IPS-NIHi7 (cell line): ENCODE results near the gene CCDC137.
"Not testable (repeated sequence)": the region's sequence is repeated elsewhere in the genome, so short reads cannot be mapped to it uniquely, and the experiment has no call there.

ENCODE experiments used
- DNase-seq: peaks from one replicate; pipeline ENCODE4 v3.0.0; 2012; ENCODE audit warnings: mixed read lengths; ENCODE audit errors: extremely low spot score

Gene CCDC137

GRCh38 chr17:81666342-81667191, at the start of gene CCDC137, which contains the start of gene OXLD1:
CCDC137 (plus strand) TSS chr17:81666737; CDS start chr17:81666767, 30 bp downstream.
OXLD1 (minus strand) TSS chr17:81666605; CDS start chr17:81666577, 28 bp downstream.
- peak; percentile 98 for DNase-seq

GRCh38 chr17:81616877-81617276, 49.7 kb upstream of the CCDC137 start:
- no peak for DNase-seq

- DNase-seq, result not testable (repeated sequence)
Observed at GRCh38 chr17:81618307-81618706, 48.2 kb upstream of the CCDC137 start.

DNA sequence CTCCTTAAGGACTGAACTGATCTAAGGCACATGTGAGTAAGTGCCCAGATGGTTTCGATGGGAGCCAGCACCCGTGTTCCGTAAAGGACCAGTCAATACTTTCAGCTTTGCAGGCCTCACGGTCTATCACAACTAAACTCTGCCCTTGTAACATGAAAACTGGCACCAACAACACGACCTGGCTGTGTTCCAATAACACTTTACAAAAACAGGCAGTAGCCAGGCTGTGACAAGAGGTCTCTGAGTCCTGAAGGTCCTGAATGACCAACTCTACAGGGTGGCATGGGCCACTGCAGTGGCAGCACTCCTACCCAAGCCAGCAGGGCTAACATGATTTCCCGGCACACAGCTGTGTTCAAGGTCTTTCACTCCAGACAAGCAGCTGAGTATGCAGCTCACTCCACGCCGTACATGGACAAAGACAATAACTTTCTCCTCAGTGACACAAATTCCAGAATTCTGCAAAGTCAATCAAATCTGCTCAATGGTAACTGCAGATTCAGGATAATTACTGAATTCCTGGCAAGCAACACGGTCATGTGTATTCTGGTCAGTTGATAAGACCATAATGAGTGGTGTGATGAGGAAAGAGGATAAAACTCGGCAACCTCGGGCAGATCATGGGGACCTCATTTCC, 44.9 kb upstream of the CCDC137 start:
- DNase-seq, result no peak

DNA sequence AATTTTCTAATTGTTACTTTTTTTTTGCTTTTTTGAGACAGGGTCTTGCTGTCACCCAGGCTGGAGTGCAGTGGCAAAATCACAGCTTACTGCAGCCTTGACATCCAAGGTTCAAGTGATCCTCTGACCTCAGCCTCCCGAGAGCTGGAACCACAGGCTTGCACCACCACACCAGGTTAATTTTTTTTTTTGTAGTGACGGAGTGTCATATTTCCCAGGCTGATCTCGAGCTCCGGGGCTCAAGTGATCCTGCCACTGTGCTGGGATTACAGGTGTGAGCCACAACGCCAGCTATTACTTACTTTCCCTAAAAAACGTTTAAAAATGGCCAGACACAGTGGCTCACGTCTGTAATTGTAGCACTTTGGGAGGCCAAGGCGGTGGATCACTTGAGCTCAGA, 36.3 kb upstream of the CCDC137 start:
- DNase-seq, result no peak

GRCh38 chr17:81631482-81631881, 35.1 kb upstream of the CCDC137 start:
- DNase-seq, result no peak

DNA sequence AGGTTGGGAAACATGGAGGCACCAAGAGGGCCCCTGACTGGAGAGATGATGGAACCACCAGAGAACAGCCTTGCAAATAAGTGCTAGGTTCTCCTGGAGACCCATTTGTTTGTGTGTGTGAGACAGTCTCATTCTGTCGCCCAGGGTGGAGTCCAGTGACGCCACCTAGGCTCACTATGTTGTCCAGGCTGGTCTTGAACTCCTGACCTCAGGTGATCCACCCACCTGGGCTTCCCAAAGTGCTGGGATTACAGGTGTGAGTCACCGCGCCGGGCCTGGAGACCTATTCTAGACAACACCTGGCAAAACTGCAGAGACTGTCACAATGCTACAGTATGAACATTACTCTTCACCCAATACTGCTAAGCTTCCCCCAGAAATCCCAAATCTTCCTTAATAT, 31.1 kb upstream of the CCDC137 start:
- DNase-seq, result no peak

DNA sequence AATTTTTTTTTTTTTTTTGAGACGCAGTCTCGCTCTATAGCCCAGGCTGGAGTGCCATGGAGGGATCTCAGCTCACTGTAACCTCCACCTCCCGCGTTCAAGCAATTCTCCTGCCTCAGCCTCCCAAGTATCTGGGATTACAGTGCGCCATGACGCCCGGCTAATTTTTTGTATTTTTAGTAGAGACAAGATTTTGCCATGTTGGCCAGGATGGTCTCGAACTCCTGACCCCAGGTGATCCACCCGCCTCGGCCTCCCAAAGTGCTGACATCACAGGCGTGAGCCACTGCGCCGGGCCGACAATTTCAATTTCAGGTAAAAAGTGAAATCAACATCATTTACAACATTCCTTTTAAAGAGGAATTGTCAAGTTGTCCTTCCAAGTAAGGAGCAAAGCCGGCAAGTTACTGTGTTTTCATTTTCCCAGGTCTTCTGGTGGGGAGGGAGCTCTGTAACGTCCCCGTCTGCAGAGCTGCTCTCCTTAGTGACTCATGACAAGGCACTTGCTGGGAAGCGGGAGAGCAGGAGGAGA, 30.5 kb upstream of the CCDC137 start:
- no peak for DNase-seq

DNA sequence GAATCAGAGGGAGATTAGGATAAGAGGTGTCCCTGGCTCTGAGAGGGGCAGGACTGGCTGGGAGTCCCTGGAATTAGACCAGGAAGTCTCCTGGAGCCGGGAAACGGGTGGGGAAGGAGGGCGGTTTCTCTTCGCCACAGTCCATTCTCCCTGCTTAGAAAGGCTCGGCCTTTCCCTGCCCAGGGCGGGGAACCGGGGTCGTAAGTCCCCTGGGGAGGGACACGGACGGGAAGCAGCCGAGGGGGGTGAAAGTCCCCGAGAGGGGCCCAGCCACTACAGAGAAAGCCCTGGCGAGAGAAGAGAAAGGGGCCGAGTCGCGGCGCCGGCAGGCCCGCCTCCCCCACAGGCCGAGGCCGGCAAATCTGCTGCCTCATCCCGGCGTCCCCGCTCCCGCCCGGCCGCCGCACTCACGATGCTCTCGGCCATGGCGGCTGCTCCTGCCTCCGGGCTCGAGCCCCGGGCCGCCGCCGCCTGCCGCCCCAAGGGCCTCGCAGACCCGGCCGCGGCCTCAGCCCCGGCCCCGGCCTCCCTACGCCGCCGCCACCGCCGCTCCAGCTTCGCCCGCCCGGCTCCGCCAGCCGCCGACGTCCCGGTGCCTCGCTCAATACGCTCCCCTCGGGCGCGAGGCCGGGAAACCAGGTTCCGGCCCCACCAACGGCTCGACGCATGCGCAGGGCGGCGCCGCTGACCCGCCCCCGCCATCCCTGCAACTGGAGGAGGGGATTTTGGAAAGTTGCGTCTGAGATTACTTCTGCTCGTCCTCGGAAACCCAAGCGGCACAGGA, 29.8 kb upstream of the CCDC137 start, which contains the start of the genes NPLOC4 and TSPAN10:
NPLOC4 (minus strand) TSS at position 608 of the 784 bp plus-strand sequence; CDS start at position 426, 182 bp downstream.
TSPAN10 (plus strand) TSS at position 692 of the 784 bp plus-strand sequence. CDS start 5,217 bp downstream, outside the sequence.
- peak; percentile 100 for DNase-seq

- DNase-seq, result no peak
Observed at GRCh38 chr17:81638683-81639082, 27.9 kb upstream of the CCDC137 start.

GRCh38 chr17:81640011-81640410, 26.5 kb upstream of the CCDC137 start:
- DNase-seq, result no peak

DNA sequence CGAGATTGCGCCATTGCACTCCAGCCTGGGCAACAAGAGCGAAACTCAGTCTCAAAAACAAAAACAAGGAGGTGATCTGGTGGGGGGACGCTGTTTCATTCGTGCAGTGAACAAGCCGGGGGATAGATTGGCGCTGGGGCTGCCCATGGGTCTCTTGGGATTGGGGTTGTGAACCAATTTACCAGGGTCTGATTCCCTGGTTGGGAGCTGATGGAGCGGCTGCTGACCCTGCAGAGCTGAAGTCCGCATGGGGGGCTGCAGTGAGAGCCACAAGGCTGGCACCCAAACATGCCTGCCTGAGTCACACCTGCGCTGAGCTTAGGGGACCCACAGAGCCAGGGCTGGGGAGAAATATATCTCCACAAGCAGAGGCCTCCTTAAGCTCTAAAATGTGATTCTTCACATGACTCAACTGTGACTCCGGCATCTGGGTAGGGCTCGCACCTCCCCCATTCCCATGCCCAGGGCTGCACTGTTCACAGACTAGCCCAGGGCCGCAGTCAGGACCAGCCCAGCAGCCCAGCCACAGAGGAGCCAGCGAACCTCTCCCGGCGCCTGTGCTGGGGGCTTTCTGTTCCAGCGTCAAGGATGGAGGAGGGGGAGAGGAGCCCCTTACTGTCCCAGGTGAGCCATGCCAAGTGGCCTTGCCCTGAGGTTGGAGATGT, 24.6 kb upstream of the CCDC137 start:
- DNase-seq, result no peak

DNA sequence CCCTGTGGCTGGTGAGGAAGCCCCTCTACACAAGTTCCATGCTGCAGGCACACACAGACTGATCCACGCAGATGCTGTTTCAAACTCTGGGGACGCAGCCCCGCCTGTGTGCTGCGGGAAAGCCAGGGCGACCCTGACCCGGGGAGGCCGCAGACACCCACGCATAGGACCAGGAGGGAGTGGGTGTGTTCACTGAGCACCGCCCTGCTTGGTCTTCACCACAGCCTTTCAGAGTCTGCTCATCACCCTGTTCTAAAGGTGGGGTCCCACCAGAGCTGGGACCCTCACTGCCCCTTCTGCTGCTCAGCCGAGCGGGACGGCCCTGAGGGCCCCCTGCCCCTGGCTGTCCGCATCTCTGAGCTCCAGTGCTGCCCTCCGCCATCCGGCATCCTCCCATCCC, 22.0 kb upstream of the CCDC137 start:
- DNase-seq, result no peak

DNA sequence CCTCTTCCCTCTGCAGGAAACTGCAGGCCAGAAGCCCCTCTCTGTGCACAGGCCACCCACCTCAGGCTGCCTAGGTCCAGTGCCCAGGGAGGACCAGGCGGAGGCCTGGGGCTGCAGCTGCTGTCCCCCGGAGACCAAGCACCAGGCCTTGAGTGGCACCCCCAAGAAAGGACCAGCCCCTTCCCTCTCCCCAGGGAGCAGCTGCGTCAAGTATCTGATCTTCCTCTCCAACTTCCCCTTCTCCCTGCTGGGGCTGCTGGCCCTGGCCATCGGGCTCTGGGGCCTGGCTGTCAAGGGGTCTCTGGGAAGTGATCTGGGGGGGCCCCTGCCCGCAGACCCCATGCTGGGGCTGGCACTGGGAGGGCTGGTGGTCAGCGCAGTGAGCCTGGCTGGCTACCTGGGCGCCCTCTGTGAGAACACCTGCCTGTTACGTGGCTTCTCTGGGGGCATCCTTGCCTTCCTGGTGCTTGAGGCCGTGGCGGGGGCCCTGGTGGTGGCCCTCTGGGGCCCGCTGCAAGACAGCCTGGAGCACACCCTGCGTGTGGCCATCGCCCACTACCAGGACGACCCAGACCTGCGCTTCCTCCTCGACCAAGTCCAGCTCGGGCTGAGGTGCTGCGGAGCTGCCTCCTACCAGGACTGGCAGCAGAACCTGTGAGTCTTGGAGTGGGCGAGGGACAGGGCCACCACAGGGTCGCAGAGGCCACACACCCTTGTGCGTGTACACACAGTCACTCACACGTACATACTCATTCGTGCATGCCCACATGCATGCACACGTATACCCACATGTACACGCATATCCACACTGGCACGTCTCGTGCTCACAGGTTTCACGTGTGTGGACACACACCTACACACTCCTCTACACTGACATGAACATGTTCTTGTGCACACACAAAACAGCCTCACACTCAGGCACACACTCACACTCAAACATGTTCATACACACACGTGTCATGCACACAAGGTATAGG, 21.3 kb upstream of the CCDC137 start:
- DNase-seq, result no peak

- no peak for DNase-seq
Observed at GRCh38 chr17:81646869-81647600, 19.5 kb upstream of the CCDC137 start.

GRCh38 chr17:81647640-81648012, 18.9 kb upstream of the CCDC137 start:
- no peak for DNase-seq

DNA sequence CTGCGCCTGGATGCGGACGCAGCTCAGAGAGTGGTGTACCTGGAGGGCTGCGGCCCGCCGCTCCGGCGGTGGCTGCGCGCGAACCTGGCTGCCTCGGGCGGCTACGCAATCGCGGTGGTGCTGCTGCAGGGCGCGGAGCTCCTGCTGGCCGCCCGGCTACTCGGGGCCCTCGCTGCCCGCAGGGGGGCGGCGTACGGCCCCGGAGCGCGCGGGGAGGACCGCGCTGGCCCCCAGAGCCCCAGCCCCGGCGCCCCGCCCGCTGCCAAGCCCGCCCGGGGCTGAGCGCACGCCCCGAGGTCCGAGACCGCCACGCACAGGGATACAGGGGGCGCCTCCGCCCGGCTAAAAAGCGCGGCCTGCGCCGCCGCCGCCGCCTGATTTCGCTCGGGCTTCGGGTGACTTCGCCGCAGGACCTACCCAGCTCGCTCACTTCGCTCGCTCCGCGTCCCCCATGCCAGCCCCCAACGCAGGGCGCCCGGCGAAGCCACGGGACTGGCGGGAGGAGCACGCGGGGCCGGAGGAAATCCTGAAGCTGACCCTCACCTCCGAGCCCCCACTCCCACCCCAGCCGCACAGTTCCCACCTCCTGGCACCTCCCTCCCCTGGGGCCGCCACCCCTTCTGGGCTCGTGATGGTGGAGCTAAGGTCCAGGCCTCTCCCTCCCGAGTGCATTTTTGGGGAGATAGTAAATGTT, 18.4 kb upstream of the CCDC137 start:
- peak; percentile 65 for DNase-seq

- no peak for DNase-seq
Observed at GRCh38 chr17:81648707-81649085, 17.8 kb upstream of the CCDC137 start.

- DNase-seq, result no peak
Observed at GRCh38 chr17:81650951-81651350, 15.6 kb upstream of the CCDC137 start.
